ENCODE measurements around the gene NIN. TPM values are rescaled to one million over a fixed set of nuclear protein-coding genes. Genes with fewer than 3 reads are reported as not detected.

Gene NIN
- total and polyA plus RNA-seq, 5 donors from 2014 or later: 17.6 to 78.2 (median 24.0) TPM

DNA sequence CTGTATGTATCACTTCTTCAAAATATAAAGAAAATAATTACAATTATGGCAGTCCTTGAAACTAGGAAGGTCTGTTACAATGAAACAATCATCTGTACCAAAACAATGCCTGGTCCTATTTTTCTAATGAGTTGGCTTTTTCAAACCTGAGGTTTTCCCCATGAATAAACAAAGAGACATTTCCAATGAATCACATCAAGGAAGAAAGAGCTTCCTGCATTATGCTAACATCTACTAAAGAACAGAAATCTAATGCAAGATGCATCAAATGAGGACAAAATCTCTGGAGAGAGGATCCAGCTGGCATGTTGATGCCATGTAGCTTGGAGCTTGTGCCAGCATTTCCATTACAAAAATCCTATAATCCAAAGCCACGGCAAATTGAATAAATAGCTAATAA, 29.3 kb downstream of the NIN start:
- Histone ChIP-seq H3K4me3 (ENCODE audit: low read depth, low read length) (no peak overlapping the region), H3K27ac (ENCODE audit: insufficient read depth, low read length, poor library complexity, severe bottlenecking) (no peak overlapping the region), H3K4me1 (ENCODE audit: control insufficient read depth, insufficient read depth, low read length, poor library complexity, severe bottlenecking) (no peaks in the 10 kb centered on the region), H3K36me3 (ENCODE audit: control insufficient read depth, insufficient read depth, low read length) (peaks cover 29% of the 10 kb centered on the region), H3K9me3 (ENCODE audit: control insufficient read depth in 2 of 2, low read length in 2 of 2) (no peaks in the 10 kb centered on the region), H3K27me3 (ENCODE audit: control insufficient read depth, insufficient read depth, low read length) (no peaks in the 10 kb centered on the region)
- H3K36me3 Mint-ChIP-seq: peaks cover 33% of the 10 kb centered on the region
- H3K27me3 Mint-ChIP-seq: no peaks in the 10 kb centered on the region
- H3K9me3 Mint-ChIP-seq: no peaks in the 10 kb centered on the region
- peaks cover 19 to 29% (median 20%) of the 10 kb centered on the region in 4 donors for H3K4me1 Mint-ChIP-seq
- no peak overlapping the region for H3K4me3 Mint-ChIP-seq
- no peak for ATAC-seq (ENCODE audit: low read depth in 2 of 2)
- DNase-seq: no peak
- H3K27ac Mint-ChIP-seq: peak overlapping the region in 1 of 3 donors; percentile 53

DNA sequence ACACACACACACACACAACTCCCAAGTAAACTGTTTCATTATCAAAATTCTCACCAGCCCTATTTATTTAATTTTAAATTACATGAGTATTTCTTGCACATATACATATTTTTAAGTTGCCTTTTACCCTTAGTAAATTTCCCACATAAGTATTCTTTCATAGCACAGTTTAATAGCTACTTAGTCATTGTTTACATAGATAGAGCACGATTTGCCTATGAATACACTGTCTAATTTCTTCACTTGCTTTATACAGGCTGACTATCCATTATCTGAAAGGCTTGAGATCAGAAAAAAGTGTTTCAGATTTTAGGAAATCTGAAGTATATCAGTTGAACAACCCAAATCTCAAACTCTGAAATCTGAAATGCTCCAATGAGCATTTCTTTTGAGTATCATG, 30.9 kb downstream of the NIN start:
- Mint-ChIP-seq H3K36me3 (peaks cover 24% of the 10 kb centered on the region), H3K4me1 (peaks cover 19 to 26% (median 23%) of the 10 kb centered on the region in 4 donors), H3K27me3 (no peaks in the 10 kb centered on the region), H3K4me3 (no peak overlapping the region), H3K9me3 (no peaks in the 10 kb centered on the region), H3K27ac (no peak overlapping the region)
- Histone ChIP-seq H3K4me3 (ENCODE audit: low read depth, low read length) (no peak overlapping the region), H3K36me3 (ENCODE audit: control insufficient read depth, insufficient read depth, low read length) (peaks cover 18% of the 10 kb centered on the region), H3K9me3 (ENCODE audit: control insufficient read depth in 2 of 2, low read length in 2 of 2) (no peaks in the 10 kb centered on the region), H3K27ac (ENCODE audit: insufficient read depth, low read length, poor library complexity, severe bottlenecking) (no peak overlapping the region), H3K27me3 (ENCODE audit: control insufficient read depth, insufficient read depth, low read length) (no peaks in the 10 kb centered on the region), H3K4me1 (ENCODE audit: control insufficient read depth, insufficient read depth, low read length, poor library complexity, severe bottlenecking) (no peaks in the 10 kb centered on the region)
- ATAC-seq (ENCODE audit: low read depth in 2 of 2): no peak
- DNase-seq: no peak

DNA sequence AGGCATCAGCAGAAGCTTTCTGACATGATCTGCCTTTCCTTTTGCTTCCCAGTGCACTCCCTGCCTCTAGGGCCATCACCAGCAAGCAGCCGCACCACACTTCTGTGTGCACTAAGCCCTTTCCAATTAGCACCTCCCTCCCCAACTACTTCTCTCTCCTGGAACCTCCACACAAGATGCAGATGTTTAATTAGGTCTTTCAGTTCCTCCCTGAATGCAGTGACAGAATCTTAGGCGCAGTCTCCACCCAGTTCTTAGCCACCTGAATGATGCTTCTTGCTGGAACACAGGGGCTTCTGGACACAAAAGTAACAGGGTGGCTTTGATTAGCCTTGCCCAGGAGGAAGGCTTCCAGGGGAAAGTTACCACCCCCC, 32.9 kb downstream of the NIN start:
- Histone ChIP-seq H3K36me3 (ENCODE audit: control insufficient read depth, insufficient read depth, low read length) (peaks cover 7% of the 10 kb centered on the region), H3K27ac (ENCODE audit: insufficient read depth, low read length, poor library complexity, severe bottlenecking) (no peak overlapping the region), H3K4me1 (ENCODE audit: control insufficient read depth, insufficient read depth, low read length, poor library complexity, severe bottlenecking) (no peaks in the 10 kb centered on the region), H3K9me3 (ENCODE audit: control insufficient read depth in 2 of 2, low read length in 2 of 2) (no peaks in the 10 kb centered on the region), H3K4me3 (ENCODE audit: low read depth, low read length) (no peak overlapping the region), H3K27me3 (ENCODE audit: control insufficient read depth, insufficient read depth, low read length) (no peaks in the 10 kb centered on the region)
- peaks cover 19 to 39% (median 31%) of the 10 kb centered on the region in 4 donors for H3K4me1 Mint-ChIP-seq
- H3K4me3 Mint-ChIP-seq: no peak overlapping the region
- H3K9me3 Mint-ChIP-seq: no peaks in the 10 kb centered on the region
- no peaks in the 10 kb centered on the region for H3K27me3 Mint-ChIP-seq
- H3K36me3 Mint-ChIP-seq: peaks cover 18% of the 10 kb centered on the region
- no peak for DNase-seq
- peak overlapping the region in 2 of 3 donors; percentile 26 to 62 for H3K27ac Mint-ChIP-seq
- peak in 1 of 2 donors; percentile 31 for ATAC-seq (ENCODE audit: low read depth in 2 of 2)

DNA sequence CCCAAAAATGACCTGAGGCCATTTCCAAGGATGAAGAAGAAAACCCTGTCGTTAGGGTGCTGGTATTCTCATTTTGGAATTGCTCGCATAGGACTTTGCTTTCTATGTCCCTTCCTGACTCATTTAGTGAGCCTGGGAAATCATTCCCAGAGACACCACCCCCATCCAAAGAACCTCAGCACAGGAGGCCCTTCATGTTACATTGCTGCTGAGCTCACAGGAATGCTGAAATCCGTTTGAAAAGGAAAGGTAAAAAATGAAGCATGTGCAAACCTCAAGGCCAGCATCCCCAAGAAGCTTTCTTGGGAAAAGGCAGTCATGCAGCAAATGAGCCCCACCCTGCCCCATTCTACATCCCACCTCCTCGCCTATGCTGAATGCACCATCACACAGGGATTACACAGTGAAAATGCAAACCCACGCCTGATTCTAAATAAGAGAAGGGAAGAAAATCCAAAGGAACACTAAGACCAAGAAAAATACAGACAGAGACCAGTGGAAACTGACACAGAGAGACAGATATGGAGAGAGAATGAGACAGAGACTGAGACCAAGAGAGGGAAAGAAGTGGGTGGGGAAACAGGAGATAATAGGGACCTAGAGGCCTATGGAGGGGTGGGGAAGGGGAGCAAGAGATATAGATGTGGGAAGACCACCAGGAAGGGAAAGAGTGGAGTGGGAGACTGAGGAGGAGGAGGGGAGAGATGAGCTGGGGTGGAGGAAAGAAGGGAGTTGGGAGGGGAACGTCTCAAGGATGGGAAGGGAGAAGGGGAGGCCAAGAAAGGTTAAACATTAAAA, 33.5 kb downstream of the NIN start:
- Mint-ChIP-seq H3K27ac (peak overlapping the region; percentile 17 to 62 (median 26)), H3K9me3 (no peaks in the 10 kb centered on the region), H3K4me1 (peaks cover 18 to 45% (median 36%) of the 10 kb centered on the region in 4 donors), H3K4me3 (no peak overlapping the region), H3K27me3 (no peaks in the 10 kb centered on the region), H3K36me3 (peaks cover 18% of the 10 kb centered on the region)
- Histone ChIP-seq H3K4me3 (ENCODE audit: low read depth, low read length) (no peak overlapping the region), H3K36me3 (ENCODE audit: control insufficient read depth, insufficient read depth, low read length) (peaks cover 4% of the 10 kb centered on the region), H3K9me3 (ENCODE audit: control insufficient read depth in 2 of 2, low read length in 2 of 2) (no peaks in the 10 kb centered on the region), H3K27ac (ENCODE audit: insufficient read depth, low read length, poor library complexity, severe bottlenecking) (no peak overlapping the region), H3K4me1 (ENCODE audit: control insufficient read depth, insufficient read depth, low read length, poor library complexity, severe bottlenecking) (peaks cover 2% of the 10 kb centered on the region), H3K27me3 (ENCODE audit: control insufficient read depth, insufficient read depth, low read length) (no peaks in the 10 kb centered on the region)
- DNase-seq (no peak), ATAC-seq (ENCODE audit: low read depth in 2 of 2) (no peak)

DNA sequence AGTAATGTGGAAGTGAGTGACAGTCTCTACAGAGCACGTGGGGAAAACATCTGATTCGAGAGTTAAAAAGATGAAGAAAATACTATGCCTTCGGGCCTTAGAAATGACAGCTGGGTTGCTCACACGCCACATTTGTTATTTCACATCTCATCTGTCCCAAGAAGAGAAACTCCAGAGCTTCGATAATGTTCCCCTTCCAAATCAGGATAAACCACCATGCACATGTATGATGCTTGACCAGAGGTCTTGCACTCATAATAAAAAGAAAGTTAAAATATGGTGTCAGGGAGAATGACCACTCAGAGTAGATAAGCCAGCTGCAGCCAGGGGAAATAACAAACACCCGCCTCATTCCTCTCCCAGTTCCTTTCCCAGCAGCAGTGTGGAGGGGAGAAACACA, 34.6 kb downstream of the NIN start:
- Mint-ChIP-seq H3K27me3 (no peaks in the 10 kb centered on the region), H3K27ac (peak overlapping the region in 2 of 3 donors; percentile 12 to 69)

DNA sequence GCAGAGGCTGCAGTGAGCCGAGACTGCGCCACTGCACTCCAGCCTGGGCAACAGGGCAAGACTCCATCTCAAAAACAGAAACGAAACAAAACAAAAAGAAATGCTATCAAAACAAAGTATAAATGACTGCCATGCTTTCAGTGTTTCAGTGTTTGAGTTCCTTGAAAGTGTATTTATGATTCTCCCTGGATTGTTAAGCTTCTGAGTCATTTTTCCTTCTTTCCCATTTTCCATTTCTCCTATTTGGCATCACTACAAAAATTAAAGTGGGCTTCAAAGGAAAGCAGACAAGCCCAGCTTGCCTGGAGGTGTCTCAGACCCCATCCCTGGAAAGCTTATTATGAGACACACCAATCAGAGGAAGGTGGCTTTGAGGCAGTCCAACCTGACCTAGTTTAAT, 35.1 kb downstream of the NIN start:
- no peak for DNase-seq
- Mint-ChIP-seq H3K4me3 (no peak overlapping the region), H3K36me3 (peaks cover 25% of the 10 kb centered on the region), H3K4me1 (peaks cover 14 to 56% (median 48%) of the 10 kb centered on the region in 4 donors), H3K9me3 (no peaks in the 10 kb centered on the region), H3K27me3 (no peaks in the 10 kb centered on the region), H3K27ac (peak overlapping the region in 2 of 3 donors; percentile 12 to 69)
- Histone ChIP-seq H3K4me3 (ENCODE audit: low read depth, low read length) (no peak overlapping the region), H3K4me1 (ENCODE audit: control insufficient read depth, insufficient read depth, low read length, poor library complexity, severe bottlenecking) (peaks cover 10% of the 10 kb centered on the region), H3K27ac (ENCODE audit: insufficient read depth, low read length, poor library complexity, severe bottlenecking) (no peak overlapping the region), H3K36me3 (ENCODE audit: control insufficient read depth, insufficient read depth, low read length) (peaks cover 4% of the 10 kb centered on the region), H3K27me3 (ENCODE audit: control insufficient read depth, insufficient read depth, low read length) (no peaks in the 10 kb centered on the region), H3K9me3 (ENCODE audit: control insufficient read depth in 2 of 2, low read length in 2 of 2) (no peaks in the 10 kb centered on the region)
- ATAC-seq (ENCODE audit: low read depth in 2 of 2): no peak

More for the DNA sequence above, 34.6 kb downstream of the NIN start:
- no peak for ATAC-seq (ENCODE audit: low read depth in 2 of 2)
- H3K4me3 ChIP-seq (ENCODE audit: low read depth, low read length): no peak overlapping the region
- Mint-ChIP-seq H3K9me3 (no peaks in the 10 kb centered on the region), H3K4me1 (peaks cover 14 to 53% (median 44%) of the 10 kb centered on the region in 4 donors), H3K36me3 (peaks cover 25% of the 10 kb centered on the region), H3K4me3 (no peak overlapping the region)
- no peak overlapping the region for H3K27ac ChIP-seq (ENCODE audit: insufficient read depth, low read length, poor library complexity, severe bottlenecking)
- peaks cover 10% of the 10 kb centered on the region for H3K4me1 ChIP-seq (ENCODE audit: control insufficient read depth, insufficient read depth, low read length, poor library complexity, severe bottlenecking)
- H3K36me3 ChIP-seq (ENCODE audit: control insufficient read depth, insufficient read depth, low read length): peaks cover 4% of the 10 kb centered on the region
- DNase-seq: no peak
- no peaks in the 10 kb centered on the region for H3K9me3 ChIP-seq (ENCODE audit: control insufficient read depth in 2 of 2, low read length in 2 of 2)
- no peaks in the 10 kb centered on the region for H3K27me3 ChIP-seq (ENCODE audit: control insufficient read depth, insufficient read depth, low read length)

DNA sequence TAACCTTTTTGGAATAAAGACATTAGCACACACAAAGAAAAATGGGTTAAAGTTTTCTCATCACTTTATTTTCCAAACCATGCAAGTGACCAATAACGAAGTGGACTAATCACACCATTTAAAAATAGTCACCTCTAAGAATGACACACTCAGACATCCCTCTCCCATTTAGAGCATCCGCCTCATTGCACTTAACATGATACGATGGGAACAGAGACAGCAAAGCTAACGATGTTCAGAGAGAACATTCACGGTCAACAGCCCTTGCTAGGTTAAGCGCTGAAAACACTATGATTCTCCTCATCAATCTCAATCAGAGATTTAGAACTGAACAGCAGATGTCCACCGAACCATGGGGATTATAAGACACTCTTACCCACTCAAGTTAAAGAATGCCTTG, 35.8 kb downstream of the NIN start:
- peaks cover 10% of the 10 kb centered on the region for H3K4me1 ChIP-seq (ENCODE audit: control insufficient read depth, insufficient read depth, low read length, poor library complexity, severe bottlenecking)
- H3K9me3 ChIP-seq (ENCODE audit: control insufficient read depth in 2 of 2, low read length in 2 of 2): no peaks in the 10 kb centered on the region
- no peaks in the 10 kb centered on the region for H3K27me3 ChIP-seq (ENCODE audit: control insufficient read depth, insufficient read depth, low read length)
- H3K4me3 ChIP-seq (ENCODE audit: low read depth, low read length): no peak overlapping the region
- Mint-ChIP-seq H3K9me3 (no peaks in the 10 kb centered on the region), H3K27me3 (no peaks in the 10 kb centered on the region), H3K27ac (peak overlapping the region in 1 of 3 donors; percentile 69), H3K4me3 (no peak overlapping the region), H3K36me3 (peaks cover 32% of the 10 kb centered on the region), H3K4me1 (peaks cover 12 to 61% (median 53%) of the 10 kb centered on the region in 4 donors)
- no peak overlapping the region for H3K27ac ChIP-seq (ENCODE audit: insufficient read depth, low read length, poor library complexity, severe bottlenecking)
- DNase-seq: no peak
- no peak for ATAC-seq (ENCODE audit: low read depth in 2 of 2)
- H3K36me3 ChIP-seq (ENCODE audit: control insufficient read depth, insufficient read depth, low read length): peaks cover 8% of the 10 kb centered on the region
